ENCODE measurements around the gene USH2A. TPM values are rescaled to one million over a fixed set of nuclear protein-coding genes. Genes with fewer than 3 reads are reported as not detected.

Gene USH2A
- total RNA-seq, 1 experiment from 2014 or later, result not detected

DNA sequence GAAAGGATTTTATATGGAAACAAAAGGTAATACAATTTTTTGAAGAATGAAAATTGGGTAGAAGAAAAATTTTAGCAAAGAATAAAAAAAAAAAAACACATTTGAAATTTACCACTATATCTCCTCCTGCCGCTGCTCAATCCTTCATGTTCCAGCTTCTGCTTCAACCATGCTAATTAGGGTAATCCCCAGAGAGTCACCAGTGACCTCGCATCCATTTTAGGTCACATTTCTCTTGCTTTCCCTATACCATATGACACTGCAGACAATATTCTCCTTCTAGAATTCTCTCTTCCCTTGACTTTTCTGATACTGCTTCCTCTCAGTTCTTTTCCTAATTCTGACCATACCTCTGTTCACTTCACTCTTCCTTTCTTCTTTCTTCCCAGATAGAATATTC lies 237.1 kb downstream of the USH2A start:
- H3K27me3 ChIP-seq (replicated peaks; ENCODE audit: insufficient read depth, low read depth, low read length, poor library complexity), result peaks cover 67% of the 10 kb centered on the region
- H3K9me3 ChIP-seq (ENCODE audit: low read depth, low read length, poor library complexity, severe bottlenecking), result no peaks in the 10 kb centered on the region
- DNase-seq (ENCODE audit: low spot score), result no peak
- CTCF ChIA-PET, result no interaction called here
- H3K4me3 ChIP-seq (ENCODE audit: low read depth, low read length, poor library complexity, severe bottlenecking), result no peak overlapping the region
- POLR2A ChIA-PET (ENCODE audit: low non-redundant PET), result no interaction called here
- H3K36me3 ChIP-seq (ENCODE audit: insufficient read depth, low read length, poor library complexity, severe bottlenecking), result no peaks in the 10 kb centered on the region
- no TSS peak for BruUV-seq (replicated peaks)
- peaks cover 16% of the 10 kb centered on the region for H3K4me1 ChIP-seq (ENCODE audit: insufficient read depth, low read length, poor library complexity, severe bottlenecking)
- intact Hi-C loops (cut with micrococcal nuclease; ENCODE audit: unreplicated experiment), result loop anchor here (5.0 kb wide), 1 partner anchor 69 kb away; no protein-coding TSS in a partner anchor
- TF ChIP-seq EZH2 (IDR thresholded peaks at IDR 0.05; ENCODE audit: borderline replicate concordance, low read depth, low read length, poor library complexity, severe bottlenecking), result no peak
- TF ChIP-seq CTCF (conservative IDR thresholded peaks at IDR 0.05; ENCODE audit: low read depth, low read length), result no peak
- H3K27ac ChIP-seq (ENCODE audit: low read depth, low read length, poor library complexity, severe bottlenecking), result no peak overlapping the region

GRCh38 chr1:216184126-216184680 lies 239.0 kb downstream of the USH2A start:
- peaks cover 16% of the 10 kb centered on the region for H3K4me1 ChIP-seq (ENCODE audit: insufficient read depth, low read length, poor library complexity, severe bottlenecking)
- POLR2A ChIA-PET (ENCODE audit: low non-redundant PET), result interaction anchor here (0.6 kb wide), 1 partner anchor 103 kb away, joined by 3 read pairs; no protein-coding TSS in a partner anchor
- H3K9me3 ChIP-seq (ENCODE audit: low read depth, low read length, poor library complexity, severe bottlenecking), result no peaks in the 10 kb centered on the region
- intact Hi-C loops (cut with micrococcal nuclease; ENCODE audit: unreplicated experiment), result no loop called here
- H3K27ac ChIP-seq (ENCODE audit: low read depth, low read length, poor library complexity, severe bottlenecking), result no peak overlapping the region
- no peaks in the 10 kb centered on the region for H3K36me3 ChIP-seq (ENCODE audit: insufficient read depth, low read length, poor library complexity, severe bottlenecking)
- TF ChIP-seq EZH2 (IDR thresholded peaks at IDR 0.05; ENCODE audit: borderline replicate concordance, low read depth, low read length, poor library complexity, severe bottlenecking), result no peak
- no peak for TF ChIP-seq CTCF (conservative IDR thresholded peaks at IDR 0.05; ENCODE audit: low read depth, low read length)
- peaks cover 82% of the 10 kb centered on the region for H3K27me3 ChIP-seq (replicated peaks; ENCODE audit: insufficient read depth, low read depth, low read length, poor library complexity)
- peak; percentile 14 for DNase-seq (ENCODE audit: low spot score)
- CTCF ChIA-PET, result interaction anchor here (0.6 kb wide), 1 partner anchor 9 kb away, joined by 3 read pairs; no protein-coding TSS in a partner anchor
- BruUV-seq (replicated peaks), result no TSS peak
- no peak overlapping the region for H3K4me3 ChIP-seq (ENCODE audit: low read depth, low read length, poor library complexity, severe bottlenecking)

DNA sequence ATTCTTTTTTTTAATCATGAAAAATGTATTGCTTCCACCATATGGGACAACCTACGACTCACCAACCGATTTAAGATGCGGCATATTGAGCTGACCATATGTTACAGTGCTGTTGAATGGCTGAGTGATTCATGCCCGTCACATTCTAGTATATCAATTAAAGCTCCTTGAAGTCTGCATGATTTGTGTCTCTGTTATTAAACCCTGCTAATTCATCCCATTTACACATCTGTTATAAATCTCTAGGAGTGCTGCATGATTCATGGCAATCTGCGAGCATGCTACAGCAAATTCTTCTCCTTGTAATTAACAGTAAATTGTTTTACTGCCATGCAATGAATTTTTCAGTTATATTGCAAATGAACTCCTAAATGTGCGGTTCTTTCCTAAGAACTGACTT lies 239.8 kb downstream of the USH2A start:
- peak; percentile 45 for DNase-seq (ENCODE audit: low spot score)
- TF ChIP-seq EZH2 (IDR thresholded peaks at IDR 0.05; ENCODE audit: borderline replicate concordance, low read depth, low read length, poor library complexity, severe bottlenecking) (no peak), CTCF (conservative IDR thresholded peaks at IDR 0.05; ENCODE audit: low read depth, low read length) (no peak)
- Histone ChIP-seq H3K36me3 (ENCODE audit: insufficient read depth, low read length, poor library complexity, severe bottlenecking) (no peaks in the 10 kb centered on the region), H3K4me1 (ENCODE audit: insufficient read depth, low read length, poor library complexity, severe bottlenecking) (peaks cover 16% of the 10 kb centered on the region), H3K27ac (ENCODE audit: low read depth, low read length, poor library complexity, severe bottlenecking) (no peak overlapping the region), H3K9me3 (ENCODE audit: low read depth, low read length, poor library complexity, severe bottlenecking) (no peaks in the 10 kb centered on the region), H3K4me3 (ENCODE audit: low read depth, low read length, poor library complexity, severe bottlenecking) (no peak overlapping the region), H3K27me3 (replicated peaks; ENCODE audit: insufficient read depth, low read depth, low read length, poor library complexity) (peaks cover 82% of the 10 kb centered on the region)
- CTCF ChIA-PET, result interaction anchor here (0.6 kb wide), 1 partner anchor 8 kb away, joined by 3 read pairs; no protein-coding TSS in a partner anchor
- no TSS peak for BruUV-seq (replicated peaks)
- POLR2A ChIA-PET (ENCODE audit: low non-redundant PET), result interaction anchor here (0.7 kb wide), 1 partner anchor 293 kb away, joined by 3 read pairs; no protein-coding TSS in a partner anchor
- intact Hi-C loops (cut with micrococcal nuclease; ENCODE audit: unreplicated experiment), result no loop called here

All from A673 (cell line).